GM12801 (cell line): Measurements from ENCODE around the gene AEBP1.

Experiments used
- CTCF ChIP-seq: IDR thresholded peaks from one replicate; pipeline ENCODE4 v1.5.1; 2011; ENCODE audit warnings: control low read depth; ENCODE audit not compliant: insufficient read length; ENCODE audit errors: extremely low read depth

The AEBP1 gene

GRCh38 chr7:44094365-44094764 is 9.8 kb upstream of the AEBP1 start:
- TF ChIP-seq CTCF = no peak

DNA sequence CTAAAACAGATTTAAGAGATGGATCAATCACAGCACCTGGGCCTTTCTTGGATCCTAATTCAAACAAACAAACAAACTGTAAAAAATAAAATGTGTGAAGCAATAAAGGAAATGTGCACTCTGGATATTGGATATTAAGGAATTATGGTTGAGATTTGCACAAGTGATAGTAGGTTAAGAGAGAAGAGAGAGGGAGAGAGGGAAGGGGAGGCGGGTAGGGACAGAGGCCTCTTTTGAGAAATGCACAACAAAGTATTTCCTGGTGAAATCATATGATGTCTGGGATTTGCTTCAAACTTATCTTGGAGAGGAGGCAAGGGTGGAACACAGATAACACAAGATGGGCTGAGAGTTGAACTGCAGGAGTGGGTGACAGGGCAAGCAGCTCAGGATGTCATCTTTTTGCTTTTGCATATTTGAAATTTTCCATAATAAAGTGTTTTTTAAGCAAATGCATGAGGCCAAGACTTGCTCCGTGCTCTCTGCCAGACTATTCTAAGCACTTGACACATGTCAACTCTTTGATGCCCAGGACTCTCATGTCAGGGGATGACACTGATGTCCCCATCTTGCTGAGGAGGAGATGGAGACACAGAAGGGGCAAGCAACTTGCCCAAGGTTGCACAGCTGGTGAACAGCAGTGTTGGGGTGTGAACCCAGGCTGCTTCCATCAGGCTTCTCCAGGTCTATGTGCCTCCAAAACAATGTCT is 9.1 kb upstream of the AEBP1 start:
- no peak for TF ChIP-seq CTCF

GRCh38 chr7:44095781-44096180 is 8.4 kb upstream of the AEBP1 start:
- no peak for TF ChIP-seq CTCF

DNA sequence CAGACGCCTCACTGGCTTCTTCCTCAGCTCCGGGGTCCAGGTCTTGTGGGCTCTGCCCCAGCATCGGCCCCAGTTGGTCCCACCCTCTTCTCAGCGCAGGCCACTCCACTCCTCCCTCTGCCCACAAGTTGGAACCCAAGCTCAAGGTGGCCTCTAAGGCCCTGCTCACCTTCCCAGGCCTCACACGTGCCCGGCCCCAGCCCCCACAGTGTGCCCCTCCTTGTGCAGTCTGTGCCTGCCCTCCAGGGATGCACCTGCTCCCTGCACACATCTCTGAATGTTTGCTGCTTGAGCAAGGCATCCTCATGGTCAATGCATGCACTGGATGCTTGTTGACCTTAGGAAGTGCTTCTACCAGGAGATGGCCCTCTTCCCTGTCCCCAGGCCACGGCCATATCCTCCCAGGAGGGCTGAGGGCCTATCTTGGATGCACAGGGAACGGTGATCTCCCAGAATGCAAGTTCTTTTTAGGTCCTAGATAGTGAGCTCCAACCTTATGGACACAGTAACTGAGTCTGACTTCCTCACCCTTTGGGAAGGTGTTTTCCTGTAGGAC is 7.7 kb upstream of the AEBP1 start:
- no peak for TF ChIP-seq CTCF

DNA sequence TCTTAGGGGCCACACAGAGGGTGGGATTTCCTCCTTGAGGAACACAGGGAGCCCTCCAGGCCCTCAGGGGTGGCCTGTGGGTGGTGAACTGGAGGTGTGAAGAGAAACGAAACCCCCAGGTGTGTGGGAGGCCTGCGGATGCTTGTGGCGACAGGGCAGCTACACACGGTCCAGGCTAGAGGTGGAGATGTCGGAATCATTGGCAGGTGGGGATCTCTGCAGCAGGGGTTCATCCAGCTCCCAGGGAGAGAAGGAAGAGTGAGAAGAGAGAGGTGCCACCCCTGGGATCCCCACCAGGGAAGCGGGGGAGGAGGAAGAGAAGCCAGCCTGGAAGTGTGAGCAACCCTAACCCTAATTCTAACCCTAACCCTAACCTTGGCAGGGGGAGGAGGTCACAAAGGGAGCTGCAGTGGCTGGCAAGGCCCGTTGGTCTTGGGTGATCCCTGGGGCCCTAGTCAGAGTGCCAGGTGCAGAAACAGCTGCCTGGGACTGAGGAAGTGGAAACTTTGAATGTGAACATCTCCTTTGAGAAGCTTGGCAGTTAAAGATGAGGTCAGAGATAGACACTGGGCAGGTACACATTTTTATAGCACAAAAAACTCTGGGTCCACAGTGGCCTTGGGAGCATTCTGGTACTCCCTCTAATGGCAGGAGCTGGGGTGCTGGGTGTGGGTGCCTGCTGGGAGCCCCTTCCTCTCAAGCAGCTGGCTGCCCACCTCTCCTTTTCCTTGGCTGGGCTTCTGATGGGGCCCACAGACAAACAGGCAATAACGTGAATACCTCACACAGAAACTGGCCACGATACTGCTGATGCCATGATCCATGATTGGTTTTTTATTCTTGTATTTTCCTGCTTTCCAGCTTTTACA is 6.8 kb upstream of the AEBP1 start:
- no peak for TF ChIP-seq CTCF

DNA sequence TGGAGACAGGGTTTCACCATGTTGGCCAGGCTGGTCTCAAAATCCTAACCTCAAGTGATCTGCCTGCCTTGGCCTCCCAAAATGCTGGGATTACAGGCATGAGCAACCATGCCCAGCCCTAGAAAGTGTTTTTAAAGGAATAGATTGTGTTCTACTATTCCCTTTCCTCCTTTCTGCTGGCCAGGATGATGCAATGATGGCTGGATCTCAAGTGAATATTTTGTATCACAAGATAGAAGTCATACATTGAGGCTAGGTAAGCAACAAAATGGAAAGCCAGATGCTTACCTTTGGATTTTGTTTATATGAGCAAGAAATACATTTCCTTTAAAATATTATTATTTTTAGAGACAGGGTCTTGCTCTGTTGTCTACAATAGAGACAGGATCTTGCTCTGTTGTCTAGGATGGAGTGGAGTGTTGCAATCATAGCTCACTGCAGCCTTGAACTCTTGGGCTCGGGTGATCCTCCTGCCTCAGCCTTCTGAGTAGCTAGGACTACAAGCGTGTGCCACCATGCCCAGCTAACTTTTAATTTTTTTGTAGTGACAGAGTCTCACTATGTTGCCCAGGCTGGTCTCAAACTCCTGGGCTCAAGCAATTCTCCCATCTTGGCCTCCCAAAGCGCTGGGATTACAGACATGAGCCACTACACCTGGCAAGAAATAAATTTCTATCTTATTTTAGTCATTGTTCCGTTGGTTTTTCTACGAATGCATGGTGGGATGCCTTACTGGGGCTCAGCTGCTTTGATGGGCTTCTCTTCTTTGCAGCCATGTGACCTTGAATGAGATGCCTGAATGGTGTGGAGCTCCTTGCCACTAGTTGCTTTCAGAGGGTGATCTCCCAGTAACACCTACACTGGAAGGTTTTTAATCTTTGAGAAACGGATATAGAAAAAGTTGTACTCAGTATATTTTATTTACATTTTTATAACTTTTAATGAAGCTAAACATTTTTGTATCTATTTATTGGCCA is 5.8 kb upstream of the AEBP1 start:
- TF ChIP-seq CTCF = no peak
